Stimulated activated CD8-positive, alpha-beta memory T cell treated with anti-CD3 and anti-CD28 coated beads, Interleukin-7, amount 100 ng/mL, for 4 hours (primary cell): Measurements from ENCODE around the gene ELANE.
"Not testable (repeated sequence)": the region's sequence is repeated elsewhere in the genome, so short reads cannot be mapped to it uniquely, and the experiment has no call there.

ENCODE experiments used
- DNase-seq, 2 donors: peaks; one replicate each; pipeline ENCODE4 v3.0.0-alpha.2; 2020; ENCODE audit warnings: low read depth in 2 of 2

The ELANE gene

GRCh38 chr19:842802-843179 is 9.3 kb upstream of the ELANE start:
- not testable (repeated sequence) for DNase-seq

- no peak for DNase-seq
Observed at GRCh38 chr19:843180-843835, 8.8 kb upstream of the ELANE start.

DNA sequence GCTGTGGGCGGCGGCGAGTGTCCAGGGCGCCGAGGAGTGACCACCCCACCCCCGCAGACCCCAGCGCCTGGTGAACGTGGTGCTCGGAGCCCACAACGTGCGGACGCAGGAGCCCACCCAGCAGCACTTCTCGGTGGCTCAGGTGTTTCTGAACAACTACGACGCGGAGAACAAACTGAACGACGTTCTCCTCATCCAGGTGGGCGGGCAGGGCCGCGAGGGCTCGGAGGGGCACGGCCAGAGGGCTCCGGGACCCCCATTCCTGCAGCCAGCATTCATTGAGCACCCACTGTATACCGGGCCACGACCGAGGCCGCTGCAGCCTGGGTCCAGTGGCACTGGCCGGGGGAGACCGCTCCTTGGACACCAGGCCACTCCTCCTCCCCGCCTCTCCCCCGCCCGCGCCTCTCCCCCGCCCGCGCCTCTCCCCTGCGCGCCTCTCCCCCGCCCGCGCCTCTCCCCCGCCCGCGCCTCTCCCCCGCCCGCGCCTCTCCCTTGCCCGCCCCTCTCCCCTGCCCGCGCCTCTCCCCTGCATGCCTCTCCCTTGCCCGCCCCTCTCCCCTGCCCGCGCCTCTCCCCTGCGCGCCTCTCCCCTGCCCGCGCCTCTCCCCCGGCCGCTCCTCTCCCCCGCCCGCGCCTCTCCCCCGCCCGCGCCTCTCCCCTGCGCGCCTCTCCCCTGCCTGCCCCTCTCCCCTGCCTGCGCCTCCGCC is 8.1 kb upstream of the ELANE start:
- no peak for DNase-seq

GRCh38 chr19:844546-844971 is 7.5 kb upstream of the ELANE start:
- DNase-seq: no peak

DNA sequence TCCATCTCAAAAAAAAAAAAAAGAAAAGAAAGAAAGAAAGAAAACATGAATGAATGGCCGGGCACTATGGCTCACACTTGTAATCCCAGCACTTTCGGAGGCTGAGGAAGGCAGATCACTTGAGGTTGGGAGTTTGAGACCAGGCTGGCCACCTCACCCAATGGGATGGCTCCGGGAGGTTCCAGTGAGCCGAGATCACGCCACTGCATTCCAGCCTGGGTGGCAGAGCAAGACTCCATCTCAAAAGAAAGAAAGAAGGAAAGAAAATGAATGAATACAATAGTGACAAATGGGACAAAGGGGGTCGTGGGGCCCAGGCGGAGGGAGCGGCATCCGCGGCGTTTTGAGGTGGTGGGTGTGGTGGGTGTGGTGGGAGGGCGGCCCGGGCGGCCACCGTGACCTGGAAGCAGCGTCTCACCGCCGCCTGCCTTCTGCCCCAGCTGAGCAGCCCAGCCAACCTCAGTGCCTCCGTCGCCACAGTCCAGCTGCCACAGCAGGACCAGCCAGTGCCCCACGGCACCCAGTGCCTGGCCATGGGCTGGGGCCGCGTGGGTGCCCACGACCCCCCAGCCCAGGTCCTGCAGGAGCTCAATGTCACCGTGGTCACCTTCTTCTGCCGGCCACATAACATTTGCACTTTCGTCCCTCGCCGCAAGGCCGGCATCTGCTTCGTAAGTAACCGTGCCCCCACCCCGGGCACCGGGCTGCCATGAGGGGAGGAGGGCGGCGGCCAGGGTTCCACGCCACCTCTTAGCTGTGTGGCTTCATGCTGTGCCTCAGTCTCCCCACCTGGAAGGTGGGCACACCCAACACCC is 6.2 kb upstream of the ELANE start:
- no peak for DNase-seq

GRCh38 chr19:848386-848921 is 3.6 kb upstream of the ELANE start:
- DNase-seq: no peak

DNA sequence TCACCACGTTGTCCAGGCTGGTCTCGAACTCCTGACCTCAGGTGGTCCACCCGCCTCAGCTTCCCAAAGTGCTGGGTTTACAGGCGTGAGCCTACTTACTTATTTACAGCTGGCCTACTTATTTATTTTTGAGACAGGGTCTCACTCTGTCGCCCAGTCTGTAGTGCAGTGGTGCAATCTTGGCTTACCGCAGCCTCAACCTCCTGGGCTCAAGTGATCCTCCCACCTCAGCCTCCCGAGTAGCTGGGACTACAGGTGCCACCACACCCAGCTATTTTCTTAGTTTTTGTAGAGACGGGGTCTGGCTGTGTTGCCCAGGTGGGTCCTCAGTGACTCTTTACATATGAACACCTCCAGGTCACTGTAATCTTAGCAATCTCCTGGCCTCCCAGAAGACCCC is 2.9 kb upstream of the ELANE start:
- DNase-seq: not testable (repeated sequence)

- no peak for DNase-seq
Observed at GRCh38 chr19:850221-850978, 1.7 kb upstream of the ELANE start.

- DNase-seq: no peak
Observed at GRCh38 chr19:850979-851335, 1.1 kb upstream of the ELANE start.

DNA sequence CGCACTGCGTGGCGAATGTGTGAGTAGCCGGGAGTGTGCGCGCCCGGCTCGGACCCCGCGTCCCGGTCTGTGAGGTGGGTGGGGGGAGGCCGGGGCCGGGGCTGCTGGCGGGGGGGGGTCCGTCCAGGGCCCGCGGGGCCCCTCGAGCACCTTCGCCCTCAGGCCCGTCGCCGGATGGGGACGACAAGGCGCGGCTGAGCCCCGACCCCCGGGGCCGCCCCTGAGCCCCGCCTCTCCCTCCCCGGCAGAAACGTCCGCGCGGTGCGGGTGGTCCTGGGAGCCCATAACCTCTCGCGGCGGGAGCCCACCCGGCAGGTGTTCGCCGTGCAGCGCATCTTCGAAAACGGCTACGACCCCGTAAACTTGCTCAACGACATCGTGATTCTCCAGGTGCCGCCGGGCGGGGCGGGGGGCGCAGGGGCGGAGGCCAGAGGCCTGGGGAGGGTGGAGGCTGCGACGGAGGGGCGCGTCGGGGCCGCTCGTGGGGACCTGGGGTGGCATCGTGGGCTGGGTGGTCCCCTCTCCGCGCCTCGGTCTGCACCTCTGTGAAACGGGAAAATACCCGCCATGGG is 997 bp downstream of the ELANE start:
- no peak for DNase-seq

DNA sequence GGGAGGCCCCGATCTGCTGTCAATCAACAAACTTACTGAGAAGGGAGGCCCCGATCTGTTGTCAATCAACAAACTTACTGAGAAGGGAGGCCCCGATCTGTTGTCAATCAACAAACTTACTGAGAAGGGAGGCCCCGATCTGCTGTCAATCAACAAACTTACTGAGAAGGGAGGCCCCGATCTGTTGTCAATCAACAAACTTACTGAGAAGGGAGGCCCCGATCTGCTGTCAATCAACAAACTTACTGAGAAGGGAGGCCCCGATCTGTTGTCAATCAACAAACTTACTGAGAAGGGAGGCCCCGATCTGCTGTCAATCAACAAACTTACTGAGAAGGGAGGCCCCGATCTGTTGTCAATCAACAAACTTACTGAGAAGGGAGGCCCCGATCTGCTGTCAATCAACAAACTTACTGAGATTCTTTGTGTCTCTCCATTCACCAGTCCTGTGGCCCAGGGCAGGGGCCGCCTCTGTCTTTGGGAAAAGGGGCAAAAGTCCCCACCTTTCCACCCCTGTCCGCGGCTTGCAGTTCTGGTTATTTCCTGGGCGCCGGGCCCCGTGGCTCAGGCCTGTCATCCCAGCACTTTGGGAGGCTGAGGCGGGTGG is 1.6 kb downstream of the ELANE start:
- not testable (repeated sequence) for DNase-seq

DNA sequence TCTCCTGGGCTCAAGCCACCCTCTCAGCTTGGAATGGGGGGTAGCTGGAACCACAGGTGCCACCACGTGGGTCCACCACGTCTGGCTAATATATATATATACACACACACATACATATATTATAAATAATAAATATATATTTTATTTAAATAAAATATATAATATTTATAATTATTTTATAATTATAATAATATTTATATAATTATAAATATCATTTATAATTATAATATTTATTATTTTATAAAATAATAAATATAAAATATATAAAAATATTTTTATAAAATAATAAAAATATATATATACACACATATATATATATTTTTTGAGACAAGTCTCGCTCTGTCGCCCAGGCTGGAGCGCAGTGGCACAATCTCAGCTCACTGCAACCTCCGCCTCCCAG is 2.4 kb downstream of the ELANE start:
- no peak for DNase-seq

DNA sequence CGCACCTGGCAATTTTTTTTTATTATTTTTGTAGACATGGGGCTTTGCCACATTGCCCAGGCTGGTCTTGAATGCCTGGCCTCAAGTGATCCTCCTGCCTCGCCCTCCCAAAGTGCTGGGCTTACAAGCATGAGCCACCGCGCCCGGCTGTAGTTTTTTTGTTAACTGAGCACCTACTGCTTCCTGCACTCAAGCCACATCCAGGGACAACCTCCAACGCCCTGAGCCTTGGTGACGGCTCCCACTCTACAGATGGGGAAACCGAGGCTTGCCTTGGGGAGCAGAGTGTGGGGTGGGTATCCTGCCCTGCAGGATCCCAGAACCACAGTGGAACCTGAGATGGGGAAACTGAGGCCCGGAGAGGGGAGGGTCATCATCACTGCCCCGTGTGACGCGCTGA is 3.0 kb downstream of the ELANE start:
- DNase-seq: no peak

- DNase-seq: no peak
Observed at GRCh38 chr19:855566-856120, 3.5 kb downstream of the ELANE start.

- no peak for DNase-seq
Observed at GRCh38 chr19:858284-858683, 6.2 kb downstream of the ELANE start.

- no peak for DNase-seq
Observed at GRCh38 chr19:858868-859843, 7.1 kb downstream of the ELANE start, which contains the start of gene CFD. TSS of gene CFD (plus strand) at chr19:859664. CDS start at chr19:859690, 26 bp downstream.

GRCh38 chr19:861141-861755 is 9.1 kb downstream of the ELANE start:
- no peak for DNase-seq

DNA sequence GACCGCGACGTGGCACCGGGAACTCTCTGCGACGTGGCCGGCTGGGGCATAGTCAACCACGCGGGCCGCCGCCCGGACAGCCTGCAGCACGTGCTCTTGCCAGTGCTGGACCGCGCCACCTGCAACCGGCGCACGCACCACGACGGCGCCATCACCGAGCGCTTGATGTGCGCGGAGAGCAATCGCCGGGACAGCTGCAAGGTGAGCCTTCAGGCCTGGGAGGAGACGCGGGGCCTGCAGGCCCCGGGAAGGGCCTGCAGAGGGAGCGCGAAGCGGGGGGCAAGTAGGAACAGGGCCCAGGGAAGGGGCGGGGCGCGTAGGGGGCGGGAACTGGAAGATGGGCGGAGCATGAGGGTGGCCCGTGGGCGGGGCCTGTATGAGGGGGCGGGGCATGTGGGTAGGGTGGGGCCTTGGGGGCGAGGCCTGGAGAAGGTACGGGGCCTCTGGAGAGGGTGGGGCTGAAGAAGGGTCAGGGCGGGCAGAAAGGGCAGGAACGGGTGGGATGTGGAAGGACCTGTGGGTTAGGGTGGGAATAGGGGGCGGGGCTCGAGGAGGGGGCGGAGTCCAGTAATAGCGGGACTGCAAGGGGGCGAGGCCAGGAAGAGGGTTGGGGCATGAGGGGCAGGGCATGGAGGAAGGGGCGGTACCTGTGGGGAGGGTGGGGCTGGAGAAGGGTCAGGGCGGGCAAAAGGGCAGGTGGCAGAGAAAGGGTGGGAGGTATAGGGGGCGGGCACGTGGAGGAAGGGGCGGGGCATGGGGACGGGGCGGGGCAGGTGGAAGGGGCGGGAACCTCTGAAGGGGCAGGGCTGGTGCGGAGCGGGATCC is 9.9 kb downstream of the ELANE start:
- peak; percentile 37 to 51 for DNase-seq
